Measurements from ENCODE around the gene IPPK. TPM values are rescaled to one million over a fixed set of nuclear protein-coding genes. Genes with fewer than 3 reads are reported as not detected.

The IPPK gene
- total RNA-seq, 1 donor from 2014 or later: 10.0 TPM

DNA sequence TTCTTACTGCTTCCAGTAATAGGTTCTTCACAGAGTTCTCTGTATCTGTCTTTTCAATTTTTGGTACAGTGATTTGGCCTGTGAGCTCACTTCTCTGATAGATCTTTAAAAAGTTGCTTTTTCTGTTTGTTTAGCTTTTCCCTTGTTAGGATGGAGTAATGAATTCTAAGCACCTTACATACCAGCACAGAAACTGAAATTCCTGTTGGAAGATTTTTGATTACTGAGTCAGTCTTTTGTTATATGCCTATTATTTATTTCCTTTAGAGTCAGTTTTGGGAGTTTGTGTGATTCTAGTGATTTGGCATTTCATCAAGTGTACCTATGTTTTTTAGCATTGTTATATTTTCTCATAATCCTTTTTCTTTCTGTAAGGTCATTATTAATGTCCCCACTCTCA, 37.6 kb upstream of the IPPK start:
- Mint-ChIP-seq H3K4me3 (no peak overlapping the region), H3K27me3 (ENCODE audit: low read depth) (no peaks in the 10 kb centered on the region), H3K9me3 (peaks cover 8% of the 10 kb centered on the region), H3K27ac (no peak overlapping the region), H3K4me1 (no peaks in the 10 kb centered on the region), H3K36me3 (peaks cover 27% of the 10 kb centered on the region)
- TF ChIP-seq, protein P1, sequence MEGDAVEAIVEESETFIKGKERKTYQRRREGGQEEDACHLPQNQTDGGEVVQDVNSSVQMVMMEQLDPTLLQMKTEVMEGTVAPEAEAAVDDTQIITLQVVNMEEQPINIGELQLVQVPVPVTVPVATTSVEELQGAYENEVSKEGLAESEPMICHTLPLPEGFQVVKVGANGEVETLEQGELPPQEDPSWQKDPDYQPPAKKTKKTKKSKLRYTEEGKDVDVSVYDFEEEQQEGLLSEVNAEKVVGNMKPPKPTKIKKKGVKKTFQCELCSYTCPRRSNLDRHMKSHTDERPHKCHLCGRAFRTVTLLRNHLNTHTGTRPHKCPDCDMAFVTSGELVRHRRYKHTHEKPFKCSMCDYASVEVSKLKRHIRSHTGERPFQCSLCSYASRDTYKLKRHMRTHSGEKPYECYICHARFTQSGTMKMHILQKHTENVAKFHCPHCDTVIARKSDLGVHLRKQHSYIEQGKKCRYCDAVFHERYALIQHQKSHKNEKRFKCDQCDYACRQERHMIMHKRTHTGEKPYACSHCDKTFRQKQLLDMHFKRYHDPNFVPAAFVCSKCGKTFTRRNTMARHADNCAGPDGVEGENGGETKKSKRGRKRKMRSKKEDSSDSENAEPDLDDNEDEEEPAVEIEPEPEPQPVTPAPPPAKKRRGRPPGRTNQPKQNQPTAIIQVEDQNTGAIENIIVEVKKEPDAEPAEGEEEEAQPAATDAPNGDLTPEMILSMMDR (IDR thresholded peaks at IDR 0.05; ENCODE audit: unreplicated experiment): no peak
- DNase-seq (ENCODE audit: low spot score in 2 of 2, unreplicated experiment in 2 of 2): no peak

DNA sequence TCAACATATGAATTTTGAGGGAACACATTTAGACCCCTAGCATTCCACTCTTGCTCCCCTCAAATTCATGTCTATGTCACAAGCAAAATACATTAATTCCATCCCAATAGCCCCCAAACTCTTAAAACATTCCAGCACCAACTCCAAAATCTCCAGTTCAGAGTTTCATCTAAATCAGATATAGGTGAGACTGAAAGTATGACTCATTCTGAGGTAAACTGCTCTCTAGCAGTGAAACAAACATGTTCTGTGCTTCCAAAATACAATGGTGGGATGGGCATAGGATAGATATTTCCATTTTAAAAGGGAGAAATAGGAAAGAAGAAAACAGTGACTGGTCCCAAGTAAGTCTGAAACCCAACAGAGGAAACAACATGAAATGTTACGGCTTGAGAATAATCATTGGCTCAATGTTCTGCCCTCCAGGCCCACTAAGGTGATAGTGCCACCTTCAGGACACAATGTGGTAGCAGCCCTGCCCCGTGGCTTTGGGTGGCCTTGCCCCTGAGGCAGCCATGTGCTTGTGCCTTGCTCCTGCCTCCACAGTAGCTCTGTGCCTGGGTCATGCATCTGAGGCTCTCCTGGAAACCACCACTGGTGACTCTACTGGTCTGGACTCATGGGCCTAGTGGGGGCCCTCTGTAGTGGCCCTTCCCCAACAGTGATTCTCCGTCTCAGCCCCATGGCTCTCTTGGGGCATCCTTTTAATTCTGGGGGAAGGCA, 36.4 kb upstream of the IPPK start:
- TF ChIP-seq, protein P1 (IDR thresholded peaks at IDR 0.05; ENCODE audit: unreplicated experiment): no peak
- Mint-ChIP-seq H3K4me1 (no peaks in the 10 kb centered on the region), H3K27me3 (ENCODE audit: low read depth) (no peaks in the 10 kb centered on the region), H3K36me3 (peaks cover 20% of the 10 kb centered on the region), H3K27ac (no peak overlapping the region), H3K4me3 (no peak overlapping the region), H3K9me3 (peaks cover 8% of the 10 kb centered on the region)
- no peak for DNase-seq (ENCODE audit: low spot score in 2 of 2, unreplicated experiment in 2 of 2)

DNA sequence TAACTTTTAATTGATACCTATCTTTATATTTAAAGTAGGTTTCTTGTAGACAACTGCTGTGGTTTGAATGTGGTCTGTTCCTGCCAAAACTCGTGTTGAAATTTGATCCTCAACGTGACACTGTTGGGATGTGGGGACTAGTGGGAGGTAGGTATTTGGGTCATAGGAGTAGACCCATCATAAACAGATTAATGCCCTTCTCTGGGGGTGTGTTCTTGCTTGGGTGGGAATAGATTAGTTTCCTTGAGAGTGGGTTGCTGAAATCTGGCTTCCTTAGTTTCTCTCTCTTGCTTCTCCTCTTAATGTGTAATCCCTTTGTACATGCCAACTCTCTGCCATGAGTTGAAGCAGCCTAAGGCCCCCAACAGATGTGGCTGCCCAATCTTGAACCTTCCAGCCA, 34.6 kb upstream of the IPPK start:
- no peak overlapping the region for H3K4me3 Mint-ChIP-seq
- H3K4me1 Mint-ChIP-seq: no peaks in the 10 kb centered on the region
- H3K27ac Mint-ChIP-seq: no peak overlapping the region
- H3K36me3 Mint-ChIP-seq: peaks cover 18% of the 10 kb centered on the region
- H3K27me3 Mint-ChIP-seq (ENCODE audit: low read depth): no peaks in the 10 kb centered on the region
- H3K9me3 Mint-ChIP-seq: peaks cover 15% of the 10 kb centered on the region
- no peak for DNase-seq (ENCODE audit: low spot score in 2 of 2, unreplicated experiment in 2 of 2)
- TF ChIP-seq, protein P1 (IDR thresholded peaks at IDR 0.05; ENCODE audit: unreplicated experiment): no peak

DNA sequence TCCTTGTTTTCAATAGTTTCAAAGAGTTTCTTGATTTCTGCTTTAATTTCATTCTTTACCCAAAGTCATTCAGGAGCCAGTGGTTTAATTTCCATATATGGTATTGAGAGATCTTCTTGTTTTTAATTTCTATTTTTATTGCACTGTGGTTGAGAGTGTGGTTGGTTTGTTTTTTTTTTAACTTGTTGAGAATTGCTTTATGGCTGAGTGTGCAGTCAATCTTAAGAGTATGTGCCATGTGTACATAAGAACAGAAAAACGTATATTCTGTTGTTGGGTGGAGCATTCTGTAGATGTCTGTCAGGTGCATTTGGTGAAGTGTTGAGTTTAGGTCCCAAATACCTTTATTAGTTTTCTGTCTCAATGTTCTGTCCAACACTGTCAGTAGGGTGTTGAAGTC, 26.7 kb upstream of the IPPK start:
- no peak for DNase-seq (ENCODE audit: low spot score in 2 of 2, unreplicated experiment in 2 of 2)
- H3K4me3 Mint-ChIP-seq: no peak overlapping the region
- H3K27ac Mint-ChIP-seq: no peak overlapping the region
- H3K9me3 Mint-ChIP-seq: peaks cover 68% of the 10 kb centered on the region
- H3K36me3 Mint-ChIP-seq: peaks cover 25% of the 10 kb centered on the region
- no peaks in the 10 kb centered on the region for H3K4me1 Mint-ChIP-seq
- no peaks in the 10 kb centered on the region for H3K27me3 Mint-ChIP-seq (ENCODE audit: low read depth)
- TF ChIP-seq, protein P1 (IDR thresholded peaks at IDR 0.05; ENCODE audit: unreplicated experiment): no peak

DNA sequence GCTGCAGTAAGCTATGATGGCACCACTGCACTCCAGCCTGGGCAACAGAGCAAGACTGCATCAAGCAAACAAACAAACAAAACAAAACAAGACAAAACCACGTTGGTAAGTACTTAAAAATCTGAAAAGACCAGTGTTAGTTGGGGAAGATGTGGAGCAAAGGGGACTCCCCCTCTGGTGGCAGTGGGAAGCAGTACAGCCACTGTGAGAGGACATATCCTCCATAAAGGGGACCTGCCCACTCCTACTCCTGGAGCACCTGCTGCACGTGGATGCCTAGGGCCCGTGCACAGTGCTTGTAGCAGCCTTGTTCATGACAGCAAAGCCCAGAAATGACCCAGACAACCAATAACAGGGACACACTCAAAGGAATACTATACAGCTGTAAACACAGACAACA, 17.0 kb upstream of the IPPK start:
- TF ChIP-seq, protein P1 (IDR thresholded peaks at IDR 0.05; ENCODE audit: unreplicated experiment): no peak
- H3K4me1 Mint-ChIP-seq: no peaks in the 10 kb centered on the region
- no peaks in the 10 kb centered on the region for H3K36me3 Mint-ChIP-seq
- peaks cover 20% of the 10 kb centered on the region for H3K9me3 Mint-ChIP-seq
- H3K4me3 Mint-ChIP-seq: no peak overlapping the region
- no peak overlapping the region for H3K27ac Mint-ChIP-seq
- H3K27me3 Mint-ChIP-seq (ENCODE audit: low read depth): no peaks in the 10 kb centered on the region
- no peak for DNase-seq (ENCODE audit: low spot score in 2 of 2, unreplicated experiment in 2 of 2)
